ENCODE results near the gene CAPN10. TPM values are rescaled to one million over a fixed set of nuclear protein-coding genes. Genes with fewer than 3 reads are reported as not detected.

Gene CAPN10
- total RNA-seq, 1 donor from 2014 or later = 27.8 TPM

DNA sequence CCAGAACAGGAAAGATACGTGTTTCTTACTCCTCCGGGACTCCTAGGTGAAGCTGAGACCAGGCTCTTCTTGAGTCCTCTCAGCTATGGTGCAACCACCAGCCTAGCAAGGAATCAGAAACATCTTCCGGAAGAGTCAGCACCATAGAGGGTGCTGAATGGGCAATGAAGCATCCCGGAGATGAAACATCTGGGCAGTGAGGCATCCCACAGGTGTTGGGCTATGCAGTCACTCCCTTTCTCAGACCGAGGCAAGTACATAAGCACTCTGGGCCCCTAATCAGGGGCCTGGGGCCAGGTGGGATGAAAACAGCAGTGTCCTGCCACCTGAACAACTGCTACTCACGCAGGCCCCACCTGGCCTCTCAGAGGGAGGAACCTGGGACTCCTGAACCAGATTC, 1.4 kb upstream of the CAPN10 start:
- H3K27ac ChIP-seq = no peak overlapping the region
- peak overlapping the region; percentile 97 to 99 for H3K4me3 ChIP-seq
- no peak for DNase-seq (ENCODE audit: low spot score in 2 of 2)

GRCh38 chr2:240585681-240586197, 795 bp upstream of the CAPN10 start:
- peaks cover 6 to 15% of the 10 kb centered on the region in 2 donors for H3K36me3 ChIP-seq
- peak overlapping the region; percentile 97 to 99 for H3K4me3 ChIP-seq
- H3K27ac ChIP-seq = peak overlapping the region; percentile 94 to 96
- no peaks in the 10 kb centered on the region for H3K27me3 ChIP-seq
- H3K9me3 ChIP-seq = no peaks in the 10 kb centered on the region
- no peak for DNase-seq (ENCODE audit: low spot score in 2 of 2)
- TF ChIP-seq, protein P1, sequence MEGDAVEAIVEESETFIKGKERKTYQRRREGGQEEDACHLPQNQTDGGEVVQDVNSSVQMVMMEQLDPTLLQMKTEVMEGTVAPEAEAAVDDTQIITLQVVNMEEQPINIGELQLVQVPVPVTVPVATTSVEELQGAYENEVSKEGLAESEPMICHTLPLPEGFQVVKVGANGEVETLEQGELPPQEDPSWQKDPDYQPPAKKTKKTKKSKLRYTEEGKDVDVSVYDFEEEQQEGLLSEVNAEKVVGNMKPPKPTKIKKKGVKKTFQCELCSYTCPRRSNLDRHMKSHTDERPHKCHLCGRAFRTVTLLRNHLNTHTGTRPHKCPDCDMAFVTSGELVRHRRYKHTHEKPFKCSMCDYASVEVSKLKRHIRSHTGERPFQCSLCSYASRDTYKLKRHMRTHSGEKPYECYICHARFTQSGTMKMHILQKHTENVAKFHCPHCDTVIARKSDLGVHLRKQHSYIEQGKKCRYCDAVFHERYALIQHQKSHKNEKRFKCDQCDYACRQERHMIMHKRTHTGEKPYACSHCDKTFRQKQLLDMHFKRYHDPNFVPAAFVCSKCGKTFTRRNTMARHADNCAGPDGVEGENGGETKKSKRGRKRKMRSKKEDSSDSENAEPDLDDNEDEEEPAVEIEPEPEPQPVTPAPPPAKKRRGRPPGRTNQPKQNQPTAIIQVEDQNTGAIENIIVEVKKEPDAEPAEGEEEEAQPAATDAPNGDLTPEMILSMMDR (IDR thresholded peaks at IDR 0.05) = no peak
- H3K4me1 ChIP-seq = peaks cover 20 to 28% of the 10 kb centered on the region in 2 donors
- intact Hi-C loops (cut with DNase I) = loop anchor here (1.0 kb wide), 3 partner anchors 17 to 560 kb away; partner anchors contain the start of genes NDUFA10 and RNPEPL1

More for the DNA sequence above, 1.4 kb upstream of the CAPN10 start:
- H3K4me1 ChIP-seq = peaks cover 20 to 28% of the 10 kb centered on the region in 2 donors
- H3K36me3 ChIP-seq = peaks cover 3 to 9% of the 10 kb centered on the region in 2 donors
- no peaks in the 10 kb centered on the region for H3K9me3 ChIP-seq
- TF ChIP-seq, protein P1 (IDR thresholded peaks at IDR 0.05) = no peak
- intact Hi-C loops (cut with DNase I) = no loop called here
- H3K27me3 ChIP-seq = no peaks in the 10 kb centered on the region

DNA sequence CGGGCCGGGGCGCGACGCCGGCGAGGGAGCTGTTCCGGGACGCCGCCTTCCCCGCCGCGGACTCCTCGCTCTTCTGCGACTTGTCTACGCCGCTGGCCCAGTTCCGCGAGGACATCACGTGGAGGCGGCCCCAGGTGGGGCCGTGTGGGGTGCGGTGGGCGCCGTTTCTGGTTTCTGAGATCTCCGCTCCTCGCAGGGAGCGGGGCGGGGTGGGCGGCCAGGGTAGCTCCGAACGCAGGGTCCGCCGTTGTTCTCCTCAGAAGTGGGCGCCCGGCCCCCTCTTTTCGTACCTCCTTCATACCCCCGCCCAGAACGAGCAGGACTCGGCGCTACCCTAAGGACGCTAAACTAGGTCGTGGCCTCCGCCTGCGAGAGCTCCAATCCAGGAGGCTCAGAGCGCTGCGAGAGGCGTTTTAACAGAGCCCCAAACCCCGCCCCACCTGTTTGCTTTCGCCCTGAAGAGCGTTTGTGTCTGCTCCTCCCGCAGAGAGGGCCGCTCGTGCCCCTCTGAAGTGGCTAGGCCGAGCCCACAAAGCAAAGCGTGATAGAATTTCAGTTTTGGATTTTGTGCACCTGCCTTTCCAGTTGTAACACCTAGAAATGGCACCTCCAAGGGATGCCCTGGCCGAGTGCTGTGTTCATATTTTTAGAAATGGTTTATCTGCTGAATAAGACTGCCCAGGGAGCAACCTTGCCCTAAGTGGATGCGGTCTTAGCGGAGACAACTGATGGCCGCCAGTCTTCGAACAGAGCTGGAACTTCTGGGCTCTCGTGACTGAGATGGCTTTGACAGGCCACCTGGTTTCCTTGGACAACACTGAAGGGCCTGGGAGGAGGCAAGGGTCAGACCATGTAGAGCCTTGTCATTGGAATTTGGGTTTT, 626 bp downstream of the CAPN10 start:
- H3K9me3 ChIP-seq = no peaks in the 10 kb centered on the region
- TF ChIP-seq, protein P1 (IDR thresholded peaks at IDR 0.05) = no peak
- peak overlapping the region; percentile 94 to 96 for H3K27ac ChIP-seq
- peak overlapping the region; percentile 97 to 99 for H3K4me3 ChIP-seq
- H3K4me1 ChIP-seq = peaks cover 20 to 28% of the 10 kb centered on the region in 2 donors
- H3K27me3 ChIP-seq = no peaks in the 10 kb centered on the region
- DNase-seq (ENCODE audit: low spot score in 2 of 2) = no peak
- intact Hi-C loops (cut with DNase I) = loop anchor here (1.0 kb wide), 3 partner anchors 19 to 562 kb away; partner anchors contain the start of genes NDUFA10 and RNPEPL1
- peaks cover 9 to 26% of the 10 kb centered on the region in 2 donors for H3K36me3 ChIP-seq

GRCh38 chr2:240588006-240588655, 1.6 kb downstream of the CAPN10 start:
- peak overlapping the region; percentile 97 to 99 for H3K4me3 ChIP-seq
- intact Hi-C loops (cut with DNase I) = no loop called here
- H3K36me3 ChIP-seq = peaks cover 9 to 31% of the 10 kb centered on the region in 2 donors
- H3K27ac ChIP-seq = no peak overlapping the region
- H3K9me3 ChIP-seq = no peaks in the 10 kb centered on the region
- TF ChIP-seq, protein P1 (IDR thresholded peaks at IDR 0.05) = no peak
- no peaks in the 10 kb centered on the region for H3K27me3 ChIP-seq
- peaks cover 20 to 28% of the 10 kb centered on the region in 2 donors for H3K4me1 ChIP-seq
- no peak for DNase-seq (ENCODE audit: low spot score in 2 of 2)

DNA sequence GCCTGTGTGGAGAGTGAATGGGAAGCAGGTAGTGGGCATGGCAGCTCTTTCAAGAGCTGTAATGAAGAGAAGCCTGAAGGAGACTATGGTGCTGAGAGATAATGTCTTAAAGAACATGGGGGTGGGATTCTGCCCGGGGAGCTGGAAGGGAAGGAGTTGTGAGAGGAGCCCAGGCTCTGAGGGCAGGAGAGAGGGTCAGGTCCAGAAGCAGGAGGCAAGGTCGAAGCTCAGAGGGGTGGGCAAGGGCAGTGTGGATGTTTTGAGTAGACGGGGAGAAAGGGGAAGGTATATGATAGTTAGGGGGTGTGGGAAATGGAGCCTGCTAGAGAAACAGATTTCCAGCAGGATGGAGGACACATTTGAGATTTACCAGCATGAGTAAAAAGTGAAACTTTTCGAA, 2.1 kb downstream of the CAPN10 start:
- H3K4me1 ChIP-seq = peaks cover 20 to 28% of the 10 kb centered on the region in 2 donors
- H3K9me3 ChIP-seq = no peaks in the 10 kb centered on the region
- no peaks in the 10 kb centered on the region for H3K27me3 ChIP-seq
- H3K27ac ChIP-seq = no peak overlapping the region
- TF ChIP-seq, protein P1 (IDR thresholded peaks at IDR 0.05) = no peak
- intact Hi-C loops (cut with DNase I) = no loop called here
- H3K36me3 ChIP-seq = peaks cover 9 to 31% of the 10 kb centered on the region in 2 donors
- H3K4me3 ChIP-seq = no peak overlapping the region
- no peak for DNase-seq (ENCODE audit: low spot score in 2 of 2)
